ENCODE data around the gene LBX2.

DNA sequence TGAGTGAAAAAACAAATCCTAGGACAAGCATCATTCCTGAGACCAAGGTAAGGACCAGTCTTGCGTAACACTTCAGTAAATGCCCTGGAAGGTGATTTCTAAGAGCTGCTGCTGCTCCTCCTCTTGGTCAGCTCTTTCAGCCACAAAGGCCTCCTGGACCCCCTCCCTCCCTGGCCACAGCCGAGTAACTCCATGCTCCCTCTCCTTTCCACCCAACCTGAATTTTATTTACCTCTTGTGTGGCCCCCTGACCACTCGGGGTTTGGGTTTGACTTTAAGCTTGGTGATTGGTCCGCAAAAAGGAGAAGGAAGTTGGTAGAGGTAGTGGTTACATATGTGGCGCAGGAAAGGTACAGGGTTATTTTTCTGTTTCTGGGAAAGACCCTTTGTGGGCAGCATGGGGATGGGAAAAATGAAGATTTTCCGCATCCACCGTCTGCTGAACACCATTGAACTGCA is 39.5 kb upstream of the LBX2 start:
- TF ChIP-seq, protein P1, sequence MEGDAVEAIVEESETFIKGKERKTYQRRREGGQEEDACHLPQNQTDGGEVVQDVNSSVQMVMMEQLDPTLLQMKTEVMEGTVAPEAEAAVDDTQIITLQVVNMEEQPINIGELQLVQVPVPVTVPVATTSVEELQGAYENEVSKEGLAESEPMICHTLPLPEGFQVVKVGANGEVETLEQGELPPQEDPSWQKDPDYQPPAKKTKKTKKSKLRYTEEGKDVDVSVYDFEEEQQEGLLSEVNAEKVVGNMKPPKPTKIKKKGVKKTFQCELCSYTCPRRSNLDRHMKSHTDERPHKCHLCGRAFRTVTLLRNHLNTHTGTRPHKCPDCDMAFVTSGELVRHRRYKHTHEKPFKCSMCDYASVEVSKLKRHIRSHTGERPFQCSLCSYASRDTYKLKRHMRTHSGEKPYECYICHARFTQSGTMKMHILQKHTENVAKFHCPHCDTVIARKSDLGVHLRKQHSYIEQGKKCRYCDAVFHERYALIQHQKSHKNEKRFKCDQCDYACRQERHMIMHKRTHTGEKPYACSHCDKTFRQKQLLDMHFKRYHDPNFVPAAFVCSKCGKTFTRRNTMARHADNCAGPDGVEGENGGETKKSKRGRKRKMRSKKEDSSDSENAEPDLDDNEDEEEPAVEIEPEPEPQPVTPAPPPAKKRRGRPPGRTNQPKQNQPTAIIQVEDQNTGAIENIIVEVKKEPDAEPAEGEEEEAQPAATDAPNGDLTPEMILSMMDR (conservative IDR thresholded peaks at IDR 0.05 in 1 of 2, IDR thresholded peaks at IDR 0.05 in 1 of 2; ENCODE audit: low read depth in 1 of 2, low read length in 2 of 2): no peak
- TF ChIP-seq EZH2 (IDR thresholded peaks at IDR 0.05; ENCODE audit: low read length, missing control alignments): no peak
